Measurements from ENCODE around the gene DOK1. TPM values are rescaled to one million over a fixed set of nuclear protein-coding genes. Genes with fewer than 3 reads are reported as not detected.

DOK1 gene
- total RNA-seq, 1 experiment from 2014 or later, result 13.6 TPM

GRCh38 chr2:74548285-74548899 lies 6.1 kb upstream of the DOK1 start:
- no peaks in the 10 kb centered on the region for H3K27me3 ChIP-seq (replicated peaks)
- H3K36me3 ChIP-seq, result peaks cover 11% of the 10 kb centered on the region
- no peak for DNase-seq (ENCODE audit: low read depth in 1 of 2, low spot score in 2 of 2)
- peak overlapping the region; percentile 37 for H3K4me3 ChIP-seq
- H3K9me3 ChIP-seq (replicated peaks), result 0 out of 2 replicates have a peak, but pooled peaks cover 7% of the 10 kb centered on the region
- H3K4me1 ChIP-seq (replicated peaks), result peaks cover 19% of the 10 kb centered on the region
- H3K27ac ChIP-seq, result no peak overlapping the region

DNA sequence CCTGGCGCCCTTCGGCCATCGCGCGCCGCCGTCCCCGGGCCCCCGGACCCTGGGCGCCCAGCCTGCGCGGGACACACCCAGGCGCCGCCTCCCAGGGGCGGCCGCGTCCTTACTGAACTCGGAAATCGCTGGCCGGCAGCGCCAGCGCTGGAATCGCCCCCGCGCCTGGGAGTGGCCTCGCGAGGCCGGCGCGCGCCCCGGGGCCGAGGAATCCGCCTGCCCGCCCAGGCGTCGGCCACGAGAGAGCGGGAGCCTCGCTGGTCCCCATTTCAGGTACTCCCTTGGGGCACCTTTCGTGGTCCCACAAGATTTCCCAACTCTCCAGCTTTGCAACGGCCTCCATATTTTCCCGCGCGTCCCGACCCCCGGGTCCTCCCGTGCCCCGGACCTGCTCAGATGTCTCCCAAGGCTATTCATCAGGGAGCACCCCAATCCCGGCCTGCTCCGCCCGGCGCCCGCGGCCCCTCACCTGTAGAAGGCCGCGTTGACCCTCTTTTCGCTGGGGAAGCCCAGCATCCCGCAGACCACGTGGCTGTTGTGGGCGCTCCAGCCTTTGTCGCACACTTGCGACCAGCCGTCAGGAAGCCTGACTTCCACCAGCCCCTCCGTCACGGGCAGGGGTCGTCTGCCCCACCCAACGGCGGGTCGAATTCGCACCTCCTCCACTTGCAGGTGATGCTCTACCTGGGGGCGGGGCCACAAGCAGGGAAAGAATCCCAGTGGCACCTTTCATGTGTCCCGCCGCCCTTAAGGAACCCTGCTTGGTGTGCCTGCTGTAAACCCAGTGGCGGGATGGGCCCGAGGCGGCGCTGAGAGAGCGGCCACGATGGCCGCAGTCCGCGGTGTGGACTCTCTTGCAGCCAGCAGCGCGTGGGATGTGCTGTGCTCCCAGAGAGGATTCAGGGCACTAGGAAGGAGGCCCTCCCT lies 5.4 kb upstream of the DOK1 start:
- Histone ChIP-seq H3K9me3 (replicated peaks) (0 out of 2 replicates have a peak, but pooled peaks cover 7% of the 10 kb centered on the region), H3K4me1 (replicated peaks) (peaks cover 23% of the 10 kb centered on the region), H3K27me3 (replicated peaks) (no peaks in the 10 kb centered on the region), H3K27ac (no peak overlapping the region), H3K4me3 (peak overlapping the region; percentile 37), H3K36me3 (peaks cover 11% of the 10 kb centered on the region)
- no peak for DNase-seq (ENCODE audit: low read depth in 1 of 2, low spot score in 2 of 2)

DNA sequence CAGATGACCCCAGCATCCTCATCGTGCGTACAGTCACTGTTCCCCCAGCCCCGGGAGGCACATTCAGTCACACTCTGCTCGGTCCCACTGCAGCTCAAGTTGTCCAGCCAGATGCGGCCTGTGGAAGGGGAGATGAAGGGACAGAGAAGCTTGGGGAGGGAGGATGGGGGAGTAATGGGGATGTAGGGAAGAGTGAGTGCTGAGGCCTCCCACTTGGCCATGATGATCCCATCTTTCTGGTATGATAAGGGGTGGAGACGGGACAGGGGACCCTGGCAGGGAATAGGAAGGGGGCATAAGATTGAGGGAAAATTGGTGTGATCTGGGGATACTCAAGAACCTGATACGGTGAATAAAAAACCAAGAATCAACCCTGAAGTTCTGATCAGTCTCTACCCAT lies 4.3 kb upstream of the DOK1 start:
- Histone ChIP-seq H3K4me1 (replicated peaks) (peaks cover 25% of the 10 kb centered on the region), H3K9me3 (replicated peaks) (0 out of 2 replicates have a peak, but pooled peaks cover 7% of the 10 kb centered on the region), H3K36me3 (peaks cover 11% of the 10 kb centered on the region), H3K27ac (no peak overlapping the region), H3K27me3 (replicated peaks) (no peaks in the 10 kb centered on the region), H3K4me3 (no peak overlapping the region)
- DNase-seq (ENCODE audit: low read depth in 1 of 2, low spot score in 2 of 2), result no peak

GRCh38 chr2:74551530-74551929 lies 3.0 kb upstream of the DOK1 start:
- Histone ChIP-seq H3K9me3 (replicated peaks) (0 out of 2 replicates have a peak, but pooled peaks cover 7% of the 10 kb centered on the region), H3K4me1 (replicated peaks) (peaks cover 34% of the 10 kb centered on the region), H3K36me3 (peaks cover 20% of the 10 kb centered on the region), H3K27ac (no peak overlapping the region), H3K4me3 (no peak overlapping the region), H3K27me3 (replicated peaks) (no peaks in the 10 kb centered on the region)
- no peak for DNase-seq (ENCODE audit: low read depth in 1 of 2, low spot score in 2 of 2)

- DNase-seq (ENCODE audit: low read depth in 1 of 2, low spot score in 2 of 2), result no peak
- Histone ChIP-seq H3K27ac (no peak overlapping the region), H3K4me1 (replicated peaks) (peaks cover 34% of the 10 kb centered on the region), H3K9me3 (replicated peaks) (0 out of 2 replicates have a peak, but pooled peaks cover 7% of the 10 kb centered on the region), H3K36me3 (peaks cover 24% of the 10 kb centered on the region), H3K4me3 (no peak overlapping the region), H3K27me3 (replicated peaks) (no peaks in the 10 kb centered on the region)
Observed at GRCh38 chr2:74551942-74552913, 2.3 kb upstream of the DOK1 start.

GRCh38 chr2:74552914-74553811 lies 1.4 kb upstream of the DOK1 start:
- no peak for DNase-seq (ENCODE audit: low read depth in 1 of 2, low spot score in 2 of 2)
- peaks cover 24% of the 10 kb centered on the region for H3K36me3 ChIP-seq
- peak overlapping the region; percentile 65 for H3K4me3 ChIP-seq
- H3K27ac ChIP-seq, result 0 out of 2 replicates have a peak overlapping the region, but pooled peaks have one; percentile 4
- H3K27me3 ChIP-seq (replicated peaks), result no peaks in the 10 kb centered on the region
- 0 out of 2 replicates have a peak, but pooled peaks cover 7% of the 10 kb centered on the region for H3K9me3 ChIP-seq (replicated peaks)
- H3K4me1 ChIP-seq (replicated peaks), result peaks cover 34% of the 10 kb centered on the region

DNA sequence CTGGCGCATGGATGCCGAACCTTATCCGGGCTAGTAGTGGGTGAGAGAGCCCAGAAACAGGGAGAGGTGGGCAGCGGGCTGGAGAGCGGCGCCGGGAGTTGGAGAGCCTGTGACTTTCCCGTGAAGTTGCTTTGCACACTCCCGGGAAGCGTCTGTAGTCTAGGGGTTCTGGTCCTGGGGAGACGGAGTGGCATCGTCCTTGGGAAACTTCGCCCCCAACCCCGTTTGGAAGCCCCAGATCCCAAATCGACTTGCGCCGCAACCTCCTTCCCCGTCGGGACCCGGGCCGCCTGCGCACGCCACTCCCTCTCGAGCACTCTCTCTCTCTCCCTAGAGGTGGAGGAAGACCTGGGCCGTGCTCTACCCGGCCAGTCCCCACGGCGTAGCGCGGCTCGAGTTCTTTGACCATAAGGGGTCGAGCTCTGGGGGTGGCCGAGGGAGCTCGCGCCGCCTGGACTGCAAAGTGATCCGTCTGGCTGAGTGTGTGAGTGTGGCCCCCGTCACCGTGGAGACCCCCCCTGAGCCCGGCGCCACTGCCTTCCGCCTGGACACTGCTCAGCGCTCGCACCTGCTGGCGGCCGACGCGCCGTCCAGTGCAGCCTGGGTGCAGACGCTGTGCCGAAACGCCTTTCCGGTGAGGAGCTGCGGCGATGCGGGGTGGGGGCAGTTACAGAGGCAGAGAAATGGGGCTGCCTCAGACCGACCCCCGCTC lies 456 bp downstream of the DOK1 start:
- peak overlapping the region; percentile 65 for H3K4me3 ChIP-seq
- peaks cover 13% of the 10 kb centered on the region for H3K36me3 ChIP-seq
- peak overlapping the region; percentile 98 for H3K27ac ChIP-seq
- H3K4me1 ChIP-seq (replicated peaks), result peaks cover 20% of the 10 kb centered on the region
- H3K9me3 ChIP-seq (replicated peaks), result no peaks in the 10 kb centered on the region
- H3K27me3 ChIP-seq (replicated peaks), result no peaks in the 10 kb centered on the region
- peak in 1 of 2 experiments; percentile 76 for DNase-seq (ENCODE audit: low read depth in 1 of 2, low spot score in 2 of 2)

- no peak for DNase-seq (ENCODE audit: low read depth in 1 of 2, low spot score in 2 of 2)
- Histone ChIP-seq H3K27me3 (replicated peaks) (no peaks in the 10 kb centered on the region), H3K9me3 (replicated peaks) (no peaks in the 10 kb centered on the region), H3K4me3 (peak overlapping the region; percentile 65), H3K36me3 (peaks cover 13% of the 10 kb centered on the region), H3K4me1 (replicated peaks) (peaks cover 24% of the 10 kb centered on the region), H3K27ac (no peak overlapping the region)
Observed at GRCh38 chr2:74555610-74556103, 1.1 kb downstream of the DOK1 start.

GRCh38 chr2:74556159-74556558 lies 1.6 kb downstream of the DOK1 start:
- no peak overlapping the region for H3K4me3 ChIP-seq
- H3K36me3 ChIP-seq, result peaks cover 13% of the 10 kb centered on the region
- H3K27me3 ChIP-seq (replicated peaks), result no peaks in the 10 kb centered on the region
- no peak overlapping the region for H3K27ac ChIP-seq
- DNase-seq (ENCODE audit: low read depth in 1 of 2, low spot score in 2 of 2), result no peak
- H3K4me1 ChIP-seq (replicated peaks), result peaks cover 25% of the 10 kb centered on the region
- H3K9me3 ChIP-seq (replicated peaks), result no peaks in the 10 kb centered on the region

DNA sequence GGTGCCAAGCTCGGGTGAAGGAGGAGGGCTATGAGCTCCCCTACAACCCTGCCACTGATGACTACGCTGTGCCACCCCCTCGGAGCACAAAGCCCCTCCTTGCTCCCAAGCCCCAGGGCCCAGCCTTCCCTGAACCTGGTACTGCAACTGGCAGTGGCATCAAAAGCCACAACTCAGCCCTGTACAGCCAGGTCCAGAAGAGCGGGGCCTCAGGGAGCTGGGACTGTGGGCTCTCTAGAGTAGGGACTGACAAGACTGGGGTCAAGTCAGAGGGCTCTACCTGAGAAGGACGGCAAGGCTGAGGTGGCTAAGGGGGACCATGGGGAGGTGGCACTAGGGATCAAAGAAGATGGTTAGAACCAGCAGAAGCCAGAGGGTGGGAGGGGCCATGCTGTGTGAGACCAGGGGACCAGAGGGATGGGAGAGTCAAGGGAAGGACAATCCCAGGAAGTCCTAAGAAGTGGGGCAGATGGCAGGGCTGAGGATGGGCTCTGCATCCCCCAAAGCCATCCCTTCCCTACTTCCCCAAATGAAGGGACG lies 2.4 kb downstream of the DOK1 start:
- H3K4me1 ChIP-seq (replicated peaks), result peaks cover 25% of the 10 kb centered on the region
- no peaks in the 10 kb centered on the region for H3K9me3 ChIP-seq (replicated peaks)
- no peaks in the 10 kb centered on the region for H3K27me3 ChIP-seq (replicated peaks)
- peaks cover 13% of the 10 kb centered on the region for H3K36me3 ChIP-seq
- H3K27ac ChIP-seq, result no peak overlapping the region
- H3K4me3 ChIP-seq, result no peak overlapping the region
- no peak for DNase-seq (ENCODE audit: low read depth in 1 of 2, low spot score in 2 of 2)

- H3K27ac ChIP-seq, result no peak overlapping the region
- DNase-seq (ENCODE audit: low read depth in 1 of 2, low spot score in 2 of 2), result no peak
- peaks cover 18% of the 10 kb centered on the region for H3K4me1 ChIP-seq (replicated peaks)
- H3K36me3 ChIP-seq, result peaks cover 13% of the 10 kb centered on the region
- H3K9me3 ChIP-seq (replicated peaks), result no peaks in the 10 kb centered on the region
- no peak overlapping the region for H3K4me3 ChIP-seq
- H3K27me3 ChIP-seq (replicated peaks), result no peaks in the 10 kb centered on the region
Observed at GRCh38 chr2:74558284-74559230, 4.0 kb downstream of the DOK1 start.
